NB4 (cell line): ENCODE results near the gene GABRB1.

Experiments
- DNase-seq: peaks from one replicate; pipeline ENCODE4 v3.0.0; 2010; ENCODE audit warnings: low read depth
- H3K4me3 ChIP-seq: one replicate; pipeline ENCODE4 v1.5.1; 2011; ENCODE audit warnings: mild to moderate bottlenecking, low read depth, low read length, moderate library complexity
- MYC ChIP-seq: IDR thresholded peaks from 2 replicates; pipeline ENCODE4 v1.6.1; 2011; ENCODE audit warnings: low read depth, low read length
- POLR2A ChIP-seq: IDR thresholded peaks from 2 replicates; pipeline ENCODE4 v1.6.1; 2011; ENCODE audit warnings: mild to moderate bottlenecking; ENCODE audit not compliant: insufficient read length; ENCODE audit errors: extremely low read depth
- TF ChIP-seq, protein P1 (sequence below): IDR thresholded peaks from one replicate; pipeline ENCODE4 v1.5.1; 2012; ENCODE audit warnings: low read depth, low read length
- TF ChIP-seq, protein P2 (sequence below): IDR thresholded peaks from 2 replicates; pipeline ENCODE4 v1.6.1; 2011; ENCODE audit warnings: low read depth, low read length

The GABRB1 gene

DNA sequence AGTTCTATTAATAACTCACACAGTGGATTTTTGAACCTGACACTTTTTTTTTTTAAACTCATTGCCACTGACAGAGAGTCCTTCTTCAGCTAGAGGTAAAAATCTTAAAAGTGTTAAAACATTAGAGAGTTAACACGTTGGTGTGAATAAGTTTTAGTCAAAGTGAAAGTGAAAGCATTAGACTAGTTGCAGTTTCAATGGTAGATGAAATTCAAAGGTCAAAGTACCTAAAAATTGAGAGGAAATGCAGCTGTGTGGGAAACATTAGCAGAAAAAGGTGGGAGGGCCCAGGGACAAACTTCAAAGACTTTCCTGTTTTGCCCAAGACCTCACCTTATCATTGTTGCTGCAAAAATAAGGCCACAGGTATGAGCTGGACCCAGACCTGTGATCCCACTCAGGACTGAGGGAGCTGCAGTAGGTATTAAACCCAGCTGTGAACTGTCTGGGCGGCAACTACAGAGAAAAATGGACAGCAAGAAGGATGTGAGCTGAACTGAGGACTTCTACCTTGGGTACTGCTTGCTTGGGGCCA lies 20.4 kb upstream of the GABRB1 start:
- TF ChIP-seq POLR2A: no peak
- peak overlapping the region; percentile 27 for H3K4me3 ChIP-seq
- DNase-seq: peak; percentile 37

DNA sequence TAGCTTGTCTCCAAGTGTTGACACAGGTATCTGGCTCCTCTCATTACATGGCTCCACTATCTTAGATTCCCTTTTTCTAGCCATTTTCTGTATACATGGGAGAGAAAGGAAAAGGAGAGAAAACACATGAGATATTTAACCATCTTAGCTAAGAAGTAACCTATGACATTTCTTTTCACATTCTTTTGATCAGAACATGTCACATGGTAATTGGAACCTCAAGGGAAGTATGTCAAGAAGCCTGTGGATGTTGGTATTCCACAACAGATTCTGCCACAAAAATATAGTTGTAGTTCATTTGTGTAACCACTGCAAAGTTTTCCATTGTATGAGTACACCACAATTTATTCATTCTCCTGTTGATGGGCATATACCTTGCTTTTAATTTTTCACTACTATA lies 18.7 kb upstream of the GABRB1 start:
- TF ChIP-seq, protein P1, sequence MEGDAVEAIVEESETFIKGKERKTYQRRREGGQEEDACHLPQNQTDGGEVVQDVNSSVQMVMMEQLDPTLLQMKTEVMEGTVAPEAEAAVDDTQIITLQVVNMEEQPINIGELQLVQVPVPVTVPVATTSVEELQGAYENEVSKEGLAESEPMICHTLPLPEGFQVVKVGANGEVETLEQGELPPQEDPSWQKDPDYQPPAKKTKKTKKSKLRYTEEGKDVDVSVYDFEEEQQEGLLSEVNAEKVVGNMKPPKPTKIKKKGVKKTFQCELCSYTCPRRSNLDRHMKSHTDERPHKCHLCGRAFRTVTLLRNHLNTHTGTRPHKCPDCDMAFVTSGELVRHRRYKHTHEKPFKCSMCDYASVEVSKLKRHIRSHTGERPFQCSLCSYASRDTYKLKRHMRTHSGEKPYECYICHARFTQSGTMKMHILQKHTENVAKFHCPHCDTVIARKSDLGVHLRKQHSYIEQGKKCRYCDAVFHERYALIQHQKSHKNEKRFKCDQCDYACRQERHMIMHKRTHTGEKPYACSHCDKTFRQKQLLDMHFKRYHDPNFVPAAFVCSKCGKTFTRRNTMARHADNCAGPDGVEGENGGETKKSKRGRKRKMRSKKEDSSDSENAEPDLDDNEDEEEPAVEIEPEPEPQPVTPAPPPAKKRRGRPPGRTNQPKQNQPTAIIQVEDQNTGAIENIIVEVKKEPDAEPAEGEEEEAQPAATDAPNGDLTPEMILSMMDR: no peak
- TF ChIP-seq, protein P2, sequence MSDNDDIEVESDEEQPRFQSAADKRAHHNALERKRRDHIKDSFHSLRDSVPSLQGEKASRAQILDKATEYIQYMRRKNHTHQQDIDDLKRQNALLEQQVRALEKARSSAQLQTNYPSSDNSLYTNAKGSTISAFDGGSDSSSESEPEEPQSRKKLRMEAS: no peak
- TF ChIP-seq POLR2A (no peak), MYC (no peak)
- no peak overlapping the region for H3K4me3 ChIP-seq
- DNase-seq: no peak

DNA sequence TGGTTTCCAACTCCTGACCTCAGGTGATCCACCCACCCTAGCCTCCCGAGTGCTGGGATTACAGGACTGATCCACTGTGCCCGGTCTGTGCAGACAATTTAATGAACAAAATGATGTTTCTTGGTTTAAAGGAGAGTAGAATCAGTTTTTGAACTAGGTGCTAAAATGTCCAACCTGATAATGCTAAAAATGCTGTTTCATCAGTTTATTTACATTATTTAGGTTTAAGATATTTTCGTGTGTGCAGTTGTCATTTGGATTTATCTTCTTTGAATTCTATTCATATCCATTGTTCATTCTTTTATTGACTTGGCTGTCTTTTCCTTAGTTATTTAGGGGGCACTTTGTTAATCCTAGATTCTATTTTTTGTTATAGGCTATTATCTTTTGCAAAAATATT lies 18.0 kb upstream of the GABRB1 start:
- no peak overlapping the region for H3K4me3 ChIP-seq
- TF ChIP-seq MYC (no peak), POLR2A (no peak)
- TF ChIP-seq, protein P2: no peak
- TF ChIP-seq, protein P1: no peak
- no peak for DNase-seq

DNA sequence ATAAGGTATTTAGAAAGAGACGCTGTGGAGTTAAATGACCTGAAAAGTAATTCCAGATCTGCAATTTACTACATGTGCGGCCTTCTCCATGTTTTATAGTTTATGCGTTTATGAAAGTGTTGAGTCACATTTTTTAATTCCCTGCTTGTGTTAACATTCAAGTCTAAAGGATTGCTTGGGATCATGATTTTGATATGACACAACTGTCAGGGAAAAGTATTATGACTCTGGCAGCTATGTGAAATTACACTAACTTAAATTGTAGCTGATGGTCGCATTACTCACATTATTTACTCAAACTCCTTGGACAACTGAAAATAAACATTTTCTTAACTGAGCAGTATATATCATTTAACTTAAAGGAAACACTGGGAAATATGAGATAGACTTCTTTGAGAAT lies 14.3 kb upstream of the GABRB1 start:
- TF ChIP-seq, protein P1: no peak
- TF ChIP-seq MYC: no peak
- TF ChIP-seq, protein P2: no peak
- DNase-seq: no peak
- no peak overlapping the region for H3K4me3 ChIP-seq

DNA sequence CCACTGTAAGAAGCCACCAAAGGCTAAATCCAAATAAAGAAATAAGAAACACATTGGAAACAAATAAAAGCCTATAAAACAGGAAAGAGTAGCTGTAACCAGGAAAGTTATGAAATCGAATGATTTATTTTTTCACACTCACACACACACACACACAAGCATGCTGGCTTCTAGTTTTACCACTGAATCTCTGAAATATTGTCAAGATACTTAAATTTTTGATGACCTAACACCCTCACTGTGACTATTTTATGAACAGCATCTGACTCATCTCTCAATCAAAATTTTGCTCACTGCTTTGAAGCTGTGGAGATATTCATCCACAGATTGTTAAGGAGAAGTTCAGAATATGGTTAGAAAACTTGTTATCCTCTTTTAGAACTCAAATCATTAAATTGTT lies 13.9 kb upstream of the GABRB1 start:
- DNase-seq: no peak
- no peak overlapping the region for H3K4me3 ChIP-seq
- TF ChIP-seq MYC (no peak), POLR2A (no peak)
- TF ChIP-seq, protein P2: no peak
- TF ChIP-seq, protein P1: no peak

DNA sequence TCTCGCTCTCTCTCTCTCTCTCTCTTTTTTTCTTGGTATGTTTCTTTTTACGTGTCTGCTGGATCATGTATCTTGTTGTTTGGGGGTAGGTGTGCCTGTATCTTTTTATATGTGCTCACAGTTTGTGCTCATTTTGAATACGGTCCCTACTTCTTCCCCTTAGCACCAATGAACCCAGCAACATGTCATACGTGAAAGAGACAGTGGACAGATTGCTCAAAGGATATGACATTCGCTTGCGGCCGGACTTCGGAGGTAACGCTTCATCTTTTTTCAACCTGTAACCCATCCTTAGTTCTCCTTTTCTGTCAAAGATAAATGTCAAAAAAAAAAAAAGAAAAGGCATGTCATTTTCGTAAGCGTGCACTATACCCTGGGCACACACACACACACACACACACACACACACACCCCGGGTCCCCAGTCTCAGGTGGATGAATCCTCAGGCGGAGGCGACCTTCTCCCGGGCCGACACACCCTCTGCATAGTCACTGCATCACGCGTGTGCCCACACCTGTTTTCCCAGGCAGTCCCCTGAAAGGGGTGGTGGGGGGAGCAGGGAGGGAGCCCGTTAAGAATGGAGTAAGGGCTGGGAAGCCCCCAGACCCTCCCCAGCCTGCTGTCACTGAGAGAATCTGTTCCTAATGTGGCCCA lies 511 bp downstream of the GABRB1 start:
- TF ChIP-seq POLR2A (no peak), MYC (no peak)
- TF ChIP-seq, protein P1: no peak
- TF ChIP-seq, protein P2: no peak
- DNase-seq: no peak
- H3K4me3 ChIP-seq: no peak overlapping the region
